ENCODE results near the gene FAM124A. TPM values are rescaled to one million over a fixed set of nuclear protein-coding genes. Genes with fewer than 3 reads are reported as not detected.
"Not testable (repeated sequence)": the region's sequence is repeated elsewhere in the genome, so short reads cannot be mapped to it uniquely, and the experiment has no call there.

Gene FAM124A
- total RNA-seq, 1 donor from 2014 or later, result 0.72 TPM

- no peak for ATAC-seq
Observed at GRCh38 chr13:51275101-51275500, 52.9 kb downstream of the FAM124A start.

GRCh38 chr13:51276636-51277035 is 54.4 kb downstream of the FAM124A start:
- no peak for ATAC-seq

- no peak for ATAC-seq
Observed at GRCh38 chr13:51277928-51278327, 55.7 kb downstream of the FAM124A start.

GRCh38 chr13:51278426-51279130 is 56.4 kb downstream of the FAM124A start:
- no peak for ATAC-seq

- ATAC-seq, result no peak
Observed at GRCh38 chr13:51280379-51280940, 58.3 kb downstream of the FAM124A start.

GRCh38 chr13:51282322-51282721 is 60.1 kb downstream of the FAM124A start:
- ATAC-seq, result no peak

- not testable (repeated sequence) for ATAC-seq
Observed at GRCh38 chr13:51282923-51283322, 60.7 kb downstream of the FAM124A start.

GRCh38 chr13:51283371-51283770 is 61.2 kb downstream of the FAM124A start:
- ATAC-seq, result no peak

- ATAC-seq, result no peak
Observed at GRCh38 chr13:51284339-51284738, 62.1 kb downstream of the FAM124A start.

- peak; percentile 72 for ATAC-seq
Observed at GRCh38 chr13:51286135-51287002, 64.2 kb downstream of the FAM124A start.

GRCh38 chr13:51287758-51288157 is 65.6 kb downstream of the FAM124A start:
- ATAC-seq, result no peak

- not testable (repeated sequence) for ATAC-seq
Observed at GRCh38 chr13:51288254-51288653, 66.1 kb downstream of the FAM124A start.

GRCh38 chr13:51291341-51291740 is 69.1 kb downstream of the FAM124A start:
- no peak for ATAC-seq

GRCh38 chr13:51292000-51292565 is 69.9 kb downstream of the FAM124A start:
- ATAC-seq, result no peak

- no peak for ATAC-seq
Observed at GRCh38 chr13:51297556-51297955, 75.4 kb downstream of the FAM124A start.

- ATAC-seq, result no peak
Observed at GRCh38 chr13:51298812-51299211, 76.6 kb downstream of the FAM124A start.

- no peak for ATAC-seq
Observed at GRCh38 chr13:51303063-51303552, 80.9 kb downstream of the FAM124A start.

GRCh38 chr13:51303882-51304281 is 81.7 kb downstream of the FAM124A start:
- ATAC-seq, result no peak

GRCh38 chr13:51305271-51305967 is 83.2 kb downstream of the FAM124A start:
- no peak for ATAC-seq

GRCh38 chr13:51308781-51309180 is 86.6 kb downstream of the FAM124A start:
- no peak for ATAC-seq

GRCh38 chr13:51311231-51311630 is 89.0 kb downstream of the FAM124A start:
- ATAC-seq, result no peak

GRCh38 chr13:51311957-51312520 is 89.8 kb downstream of the FAM124A start:
- no peak for ATAC-seq
